COLO668 (cell line): Measurements from ENCODE around the gene ANGPTL8.

Source experiments
- DNase-seq: peaks from one replicate; lab custom pipeline; 2025; ENCODE audit not compliant: unreplicated experiment; lab: John Stamatoyannopoulos, UW

Gene ANGPTL8

DNA sequence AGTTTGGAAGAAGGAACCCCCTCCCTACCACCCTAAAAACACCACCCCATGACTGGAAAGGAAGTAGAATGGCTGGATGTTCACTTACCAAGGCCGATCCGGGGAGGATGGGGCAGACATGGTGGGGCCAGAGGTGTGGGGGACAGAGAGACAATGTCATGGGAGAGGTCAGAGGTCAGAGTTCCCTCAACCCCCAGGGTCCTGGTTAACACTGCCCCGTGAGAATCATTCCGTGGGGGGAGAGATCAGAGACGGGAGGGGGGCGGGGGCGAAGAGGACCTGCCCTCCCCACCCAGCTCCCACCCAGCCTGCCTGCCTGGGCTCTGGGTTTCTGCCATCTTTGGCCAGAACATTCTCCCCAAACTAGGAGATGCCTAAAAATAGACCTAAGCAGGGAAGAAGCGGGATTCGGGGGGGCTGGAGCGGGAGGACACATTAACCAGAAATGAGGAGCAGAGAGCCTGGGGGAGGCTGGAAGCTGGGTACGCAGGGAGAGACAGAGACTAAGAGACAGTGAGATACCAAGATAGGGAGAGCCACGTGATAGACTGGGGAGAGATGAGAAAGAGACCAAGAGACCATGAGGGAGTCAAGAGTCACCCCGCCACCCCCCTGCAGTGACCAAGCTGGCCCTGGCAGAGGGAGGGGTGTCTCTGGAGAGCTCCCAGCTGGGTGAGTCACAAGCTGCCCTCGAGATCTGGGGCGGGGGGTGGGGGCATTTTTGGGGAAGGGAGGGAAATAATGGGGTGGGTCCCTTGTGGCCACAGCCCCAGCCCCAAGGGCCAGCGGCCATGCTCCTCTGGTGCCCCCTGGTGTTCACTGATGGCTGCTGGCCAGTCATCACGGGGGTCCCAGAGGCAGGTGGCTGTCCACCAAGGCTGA, 36.0 kb upstream of the ANGPTL8 start:
- DNase-seq, result peak; percentile 30

DNA sequence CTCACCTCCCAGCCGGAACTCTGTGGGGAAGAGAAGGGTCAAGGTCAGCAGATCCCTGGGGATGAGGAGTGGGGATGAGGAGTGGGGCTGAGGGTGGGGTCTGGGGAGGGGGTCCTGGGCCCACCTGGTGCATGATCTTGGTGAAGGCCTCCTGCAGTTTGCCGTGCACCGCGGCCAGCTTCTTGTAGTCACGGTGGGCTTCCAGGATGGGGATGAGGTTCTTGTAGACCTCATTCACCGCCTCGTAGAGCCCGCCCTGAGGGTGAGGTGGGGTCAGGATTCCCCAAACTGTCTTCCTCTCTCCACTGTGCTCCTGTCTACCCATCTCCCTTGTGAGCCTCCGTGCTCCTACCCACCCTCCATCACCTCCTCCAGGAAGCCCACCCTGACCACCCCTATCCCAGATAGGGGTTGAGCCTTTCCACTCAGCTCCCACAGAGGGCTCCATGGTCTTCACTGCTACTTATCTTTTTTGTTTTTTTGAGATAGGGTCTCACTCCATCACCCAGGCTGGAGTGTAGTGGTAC, 35.3 kb upstream of the ANGPTL8 start:
- DNase-seq, result no peak

DNA sequence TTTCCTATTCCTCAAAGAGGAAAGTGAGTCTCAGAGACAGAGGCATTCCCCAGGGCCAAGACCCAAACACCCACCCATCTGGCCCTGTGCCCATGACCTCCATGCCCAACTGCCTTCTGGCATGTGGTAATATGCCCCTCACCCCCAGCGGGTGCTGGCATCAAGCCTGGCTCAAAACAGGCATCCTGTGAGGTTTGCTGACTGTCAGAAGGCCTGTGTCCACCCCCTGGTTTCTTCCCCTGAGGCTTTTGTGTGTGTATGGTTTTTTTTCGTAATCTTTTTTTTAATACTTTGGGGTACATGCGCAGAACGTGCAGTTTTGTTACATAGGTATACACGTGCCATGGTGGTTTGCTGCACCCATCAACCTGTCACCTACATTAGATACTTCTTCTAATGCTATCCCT, 34.5 kb upstream of the ANGPTL8 start:
- no peak for DNase-seq

DNA sequence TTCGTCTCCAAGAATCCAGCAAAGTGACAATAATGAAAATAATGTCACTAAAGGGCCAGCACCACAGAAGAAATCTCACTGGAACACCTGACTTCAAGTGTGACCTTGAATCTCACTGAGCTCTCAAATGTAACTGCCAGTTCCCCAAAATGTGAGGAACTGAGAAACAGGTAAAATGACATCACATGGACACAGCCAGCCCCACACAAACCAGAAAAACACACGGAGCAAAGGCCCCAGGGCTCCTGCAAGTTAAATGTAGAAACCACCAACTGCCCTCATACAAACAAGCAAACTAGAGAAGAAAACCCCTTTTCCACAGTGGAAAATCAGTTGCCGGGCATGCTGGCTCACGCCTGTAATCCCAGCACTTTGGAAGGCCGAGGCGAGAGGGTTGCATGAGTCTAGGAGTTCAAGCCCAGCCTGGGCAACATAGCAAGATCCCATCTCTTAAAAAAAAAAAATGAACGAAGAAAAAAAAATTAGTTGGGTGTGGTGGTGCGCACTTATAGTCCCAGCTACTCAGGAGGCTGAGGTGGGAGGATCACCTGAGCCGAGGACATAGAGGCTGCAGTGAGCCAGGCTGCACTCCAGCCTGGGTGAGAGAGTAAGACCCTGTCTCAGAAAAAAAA, 33.4 kb upstream of the ANGPTL8 start:
- no peak for DNase-seq

DNA sequence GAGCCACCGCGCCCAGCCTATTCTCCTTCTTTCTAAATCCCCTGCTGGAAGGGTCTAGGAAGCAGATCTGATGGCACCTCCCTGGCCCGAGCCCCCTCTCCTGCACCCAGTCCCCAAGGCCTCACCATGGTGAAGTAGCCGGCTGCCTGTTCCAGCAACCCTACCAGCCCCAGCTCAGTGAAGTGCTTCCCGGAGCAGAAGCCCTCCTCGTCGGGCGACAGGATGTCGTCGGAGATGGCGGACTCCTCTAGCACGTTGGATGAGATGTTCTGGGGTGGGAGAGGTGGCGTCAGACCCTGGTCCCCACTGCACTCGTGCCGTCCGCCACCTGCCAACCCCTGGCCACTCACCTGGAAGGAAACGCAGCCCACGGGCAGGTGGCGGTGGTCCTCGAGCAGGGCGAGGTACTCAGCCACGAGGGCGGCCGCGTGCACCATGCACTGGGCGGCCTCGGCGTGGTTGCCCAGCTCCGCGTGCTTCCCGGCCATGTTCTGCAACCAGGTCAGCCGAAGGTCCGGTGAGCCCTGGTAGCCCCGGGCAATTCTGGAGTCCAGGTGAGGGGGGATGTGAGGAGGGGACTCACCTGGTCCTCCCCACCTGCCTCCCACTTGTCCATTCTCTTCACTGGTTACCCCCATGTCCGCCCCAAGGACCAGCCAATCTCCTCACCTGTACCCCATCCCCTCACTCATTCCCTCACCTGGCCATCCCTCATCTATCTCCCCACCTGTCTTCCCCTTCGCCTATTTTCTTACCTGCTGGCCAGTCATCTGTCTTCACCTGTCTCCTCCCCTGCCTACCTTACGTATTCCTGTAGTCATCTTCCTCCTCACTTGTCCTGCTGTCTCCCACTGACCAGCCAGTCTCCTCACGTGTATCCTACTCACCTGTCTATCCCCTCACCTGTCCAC, 30.6 kb upstream of the ANGPTL8 start:
- DNase-seq, result no peak

DNA sequence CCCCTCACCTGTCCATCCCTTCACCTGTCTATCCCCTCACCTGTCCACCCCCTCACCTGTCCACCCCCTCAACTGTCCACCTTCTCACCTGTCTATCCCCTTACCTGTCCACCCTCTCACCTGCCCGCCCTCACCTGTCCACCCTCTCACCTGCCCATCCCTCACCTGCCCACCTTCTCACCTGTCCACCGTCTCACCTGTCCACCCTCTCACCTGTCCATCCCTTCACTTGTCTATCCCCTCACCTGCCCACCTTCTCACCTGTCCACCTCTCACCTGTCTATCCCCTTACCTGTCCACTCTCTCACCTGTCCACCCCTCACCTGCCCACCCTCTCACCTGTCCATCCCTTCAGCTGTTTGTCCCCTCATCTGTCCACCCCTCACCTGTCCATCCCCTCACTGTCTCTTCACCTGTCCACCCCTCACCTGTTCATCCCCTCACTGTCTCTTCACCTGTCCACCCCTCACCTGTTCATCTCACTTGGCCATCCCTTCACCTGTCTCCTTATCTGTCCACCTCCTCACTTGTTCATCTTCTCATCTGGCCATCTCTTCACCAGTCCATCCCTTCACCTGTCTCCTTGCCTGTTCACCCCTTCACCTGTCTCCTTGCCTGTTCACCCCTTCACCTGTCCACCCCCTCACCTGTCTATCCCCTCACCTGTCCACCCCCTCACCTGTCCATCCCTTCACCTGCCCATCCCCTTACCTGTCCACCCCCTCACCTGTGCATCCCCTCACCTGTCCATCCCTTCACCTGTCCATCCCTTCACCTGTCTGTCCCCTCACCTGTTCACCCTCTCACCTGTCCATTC, 29.4 kb upstream of the ANGPTL8 start:
- no peak for DNase-seq

DNA sequence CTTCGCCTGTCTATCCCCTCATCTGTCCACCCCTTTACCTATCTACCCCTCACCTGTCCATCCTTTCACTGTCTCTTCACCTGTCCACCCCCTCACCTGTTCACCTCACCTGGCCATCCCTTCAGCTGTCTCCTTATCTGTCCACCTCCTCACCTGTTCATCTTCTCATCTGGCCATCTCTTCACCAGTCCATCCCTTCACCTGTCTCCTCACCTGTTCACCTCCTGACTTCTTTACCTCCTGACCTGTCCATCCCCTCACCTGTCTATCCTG, 28.8 kb upstream of the ANGPTL8 start:
- DNase-seq, result no peak

DNA sequence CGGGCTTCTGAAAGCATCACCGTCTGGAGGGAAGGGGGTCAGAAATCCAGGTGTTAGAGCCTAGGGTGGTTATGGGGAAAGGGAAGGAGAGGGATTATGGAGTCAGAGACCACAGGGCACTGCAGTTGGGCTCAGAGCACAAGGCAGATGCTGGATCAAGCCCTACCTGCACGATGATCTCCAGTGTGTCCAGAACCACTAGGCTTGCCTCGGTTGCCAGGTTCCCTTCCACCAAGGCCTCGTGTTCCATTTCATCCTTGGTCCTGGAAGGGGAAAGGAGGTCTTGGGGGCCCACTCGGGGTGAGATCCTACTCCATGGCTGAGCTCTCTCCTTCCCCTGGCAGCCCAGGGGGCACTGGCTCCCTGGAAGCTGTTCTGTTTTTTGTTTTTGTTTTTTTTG, 25.0 kb upstream of the ANGPTL8 start:
- no peak for DNase-seq

DNA sequence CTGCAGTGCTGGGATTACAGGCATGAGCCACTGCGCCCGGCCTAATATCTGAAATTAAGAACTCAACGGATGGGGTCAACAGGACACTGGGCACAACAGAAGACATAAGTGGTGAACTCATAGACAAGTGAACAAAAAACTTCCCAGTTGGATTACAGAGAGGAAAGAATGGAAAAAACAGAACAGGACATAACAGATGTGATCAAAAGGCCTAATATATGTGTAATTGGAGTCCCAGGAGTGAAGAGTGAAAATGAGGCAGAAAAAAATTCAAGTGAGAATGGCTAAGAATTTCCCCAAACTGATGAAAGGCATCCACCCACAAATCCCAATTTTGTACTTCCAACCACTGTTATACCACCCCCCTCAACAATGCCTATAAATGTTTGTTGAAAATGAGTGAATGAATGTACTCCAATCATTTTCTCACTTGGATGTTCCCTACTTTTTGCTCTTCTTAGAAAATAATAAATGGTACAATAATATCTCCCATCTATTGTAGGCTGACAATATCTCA, 18.3 kb upstream of the ANGPTL8 start:
- DNase-seq, result no peak

DNA sequence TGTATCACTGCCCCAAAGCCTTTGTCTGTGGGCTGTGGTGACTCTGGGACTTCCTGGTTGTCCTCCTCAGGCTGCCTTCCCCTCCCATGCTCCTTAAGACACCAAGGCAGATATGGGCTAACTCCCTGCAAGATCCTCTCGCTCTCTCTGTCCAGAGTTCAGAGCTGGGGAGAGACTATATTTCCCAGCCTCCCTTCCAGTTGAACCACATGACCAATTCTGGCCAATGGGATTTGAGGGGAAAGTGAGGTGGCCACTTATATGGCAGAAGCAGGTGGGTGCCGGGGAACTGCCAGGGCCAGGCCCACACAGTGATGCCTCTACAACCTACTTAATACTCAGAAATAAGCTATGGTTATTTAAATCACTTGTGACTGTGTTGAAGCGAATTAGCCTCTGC, 16.2 kb upstream of the ANGPTL8 start:
- DNase-seq, result no peak

DNA sequence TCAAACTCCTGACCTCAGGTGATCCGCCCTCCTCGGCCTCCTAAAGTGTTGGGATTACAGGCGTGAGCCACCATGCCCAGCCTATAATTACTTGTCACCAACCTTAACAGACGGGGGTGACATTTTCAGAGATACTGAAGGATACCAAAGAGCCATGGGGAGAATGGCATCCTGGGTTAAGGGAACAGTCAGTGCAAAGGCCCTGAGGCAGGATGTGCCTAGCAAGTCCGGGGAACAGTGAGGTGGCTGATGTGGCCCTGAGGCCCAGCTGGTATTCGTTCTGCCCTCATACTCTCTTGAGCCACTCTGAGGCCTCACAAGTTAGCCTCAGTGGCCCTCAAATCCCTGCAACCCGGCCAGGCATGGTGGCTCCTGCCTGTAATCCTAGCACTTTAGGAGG, 15.0 kb upstream of the ANGPTL8 start:
- no peak for DNase-seq

DNA sequence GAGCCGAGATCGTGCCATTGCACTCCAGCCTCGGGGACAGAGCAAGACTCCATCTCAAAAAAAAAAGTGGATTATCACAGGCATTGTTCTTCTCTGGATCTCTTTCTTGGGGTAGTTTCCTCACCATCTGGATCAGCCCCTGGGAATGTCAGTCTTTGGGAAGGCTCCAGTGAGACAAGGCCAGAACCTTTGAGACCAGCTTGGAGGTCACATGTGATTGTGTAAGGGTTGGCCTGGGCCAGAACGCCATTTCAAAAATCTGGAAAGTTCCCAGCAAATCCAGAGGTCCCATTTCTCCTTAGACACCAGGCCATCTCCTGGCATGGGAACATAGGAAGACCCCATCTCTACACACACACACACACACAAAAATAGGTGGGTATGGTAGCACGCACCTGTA, 14.2 kb upstream of the ANGPTL8 start:
- no peak for DNase-seq

DNA sequence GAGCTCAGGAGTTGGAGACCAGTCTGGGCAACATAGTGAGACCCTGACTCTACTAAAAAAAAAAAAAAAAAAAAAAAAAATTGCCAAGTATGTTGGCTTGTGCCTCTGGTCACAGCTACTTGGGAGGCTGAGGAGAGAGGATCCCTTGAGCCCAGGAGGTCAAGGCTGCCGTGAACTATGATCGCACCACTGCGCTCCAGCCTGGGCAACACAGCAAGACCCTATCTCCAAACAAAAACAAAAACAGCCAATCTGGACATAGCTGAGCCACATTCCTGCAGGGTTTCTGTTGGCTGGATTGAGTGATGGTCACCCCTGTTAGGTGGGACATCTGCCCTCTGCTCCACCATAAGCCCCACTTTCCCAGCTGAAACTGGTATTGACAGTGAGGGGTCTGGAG, 13.6 kb upstream of the ANGPTL8 start:
- DNase-seq, result no peak

DNA sequence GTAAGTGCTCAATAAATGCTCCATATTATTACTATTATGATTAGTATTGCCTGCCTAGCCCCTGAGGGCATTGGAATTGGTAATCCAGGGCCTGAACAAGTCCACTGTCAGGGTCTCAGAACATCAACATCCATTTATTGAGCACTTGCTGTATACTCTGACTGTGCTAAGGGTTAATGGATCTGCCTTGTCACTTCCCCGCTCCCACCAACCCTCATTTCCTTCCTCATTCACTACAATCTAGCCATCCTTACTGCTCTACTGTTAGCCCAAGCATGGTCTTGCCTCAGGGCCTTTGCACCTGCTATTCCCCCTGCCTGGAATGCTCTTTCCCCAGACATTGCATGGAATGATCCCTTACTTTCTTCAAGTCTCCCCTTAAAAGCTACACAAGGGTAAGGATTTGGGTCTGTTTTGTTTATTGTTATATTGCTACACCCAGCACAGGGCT, 12.7 kb upstream of the ANGPTL8 start:
- DNase-seq, result no peak

DNA sequence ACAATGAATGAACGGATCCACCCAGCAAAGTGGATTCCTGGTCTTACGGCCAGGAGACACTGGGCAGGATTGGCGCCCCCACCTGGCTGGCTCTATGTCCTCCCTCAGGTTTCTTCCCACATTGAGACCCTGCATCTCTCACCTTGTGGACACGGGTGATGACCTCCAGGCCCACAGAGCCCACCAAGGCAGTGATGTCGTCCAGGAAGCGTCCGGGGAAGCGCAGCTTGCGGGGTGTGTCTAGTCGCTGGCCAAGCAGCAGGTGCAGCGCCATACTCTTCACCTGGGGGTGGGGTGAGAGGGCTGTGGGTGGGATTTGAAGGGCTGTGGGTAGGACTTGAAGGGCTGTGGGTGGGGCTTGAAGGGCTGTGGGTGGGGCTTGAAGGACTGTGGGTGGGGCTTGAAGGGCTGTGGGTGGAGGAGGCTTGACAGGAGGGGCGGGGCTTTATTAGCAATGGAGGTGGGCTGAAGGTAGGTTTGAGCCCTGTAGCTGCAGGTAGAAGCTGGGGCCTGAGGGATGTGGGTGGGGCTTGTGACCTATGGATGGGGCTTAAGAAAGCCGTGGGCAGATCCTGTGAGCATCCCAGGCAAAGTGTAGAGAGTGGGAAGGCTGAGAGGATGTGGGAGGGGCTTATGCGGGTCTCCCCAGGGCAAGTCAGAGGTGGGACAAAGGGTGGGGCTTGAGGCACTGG, 12.1 kb upstream of the ANGPTL8 start:
- no peak for DNase-seq

DNA sequence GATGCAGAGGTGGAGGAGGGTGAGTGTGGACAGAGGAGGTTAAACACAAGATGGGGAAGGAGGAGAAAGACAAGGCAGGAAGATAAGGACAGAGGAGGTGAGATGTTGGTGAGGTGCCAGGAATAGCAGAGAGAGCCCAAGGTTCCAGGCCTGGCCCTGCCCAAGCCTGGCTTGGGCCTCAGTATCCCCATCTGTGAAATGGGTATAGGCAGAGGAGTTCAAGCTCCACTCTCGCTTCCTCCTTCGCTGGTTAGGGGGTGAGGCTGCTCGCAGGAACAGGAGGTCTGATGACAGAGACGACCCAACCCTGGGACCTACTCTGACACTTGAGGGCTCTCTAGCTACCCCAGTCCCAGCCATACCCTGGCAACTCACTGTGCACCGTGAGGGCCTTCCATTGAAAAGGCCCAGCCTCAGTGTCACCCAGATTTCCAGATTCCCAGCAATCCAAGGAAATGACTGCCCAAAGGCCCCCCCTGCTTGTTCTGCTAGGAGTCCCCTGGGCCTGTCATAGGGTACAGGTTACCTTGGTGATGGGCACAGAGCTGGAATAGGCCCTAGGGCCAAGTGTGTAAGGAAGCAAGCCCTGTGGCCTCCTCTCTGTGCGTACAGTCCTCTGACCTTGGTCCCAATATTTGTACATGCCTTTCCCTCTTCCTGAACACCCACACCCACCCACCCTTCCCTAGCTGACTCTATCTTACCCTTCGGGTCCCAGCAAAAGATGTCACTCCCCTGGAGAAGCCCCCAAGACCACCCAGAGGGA, 8.6 kb upstream of the ANGPTL8 start:
- DNase-seq, result no peak

DNA sequence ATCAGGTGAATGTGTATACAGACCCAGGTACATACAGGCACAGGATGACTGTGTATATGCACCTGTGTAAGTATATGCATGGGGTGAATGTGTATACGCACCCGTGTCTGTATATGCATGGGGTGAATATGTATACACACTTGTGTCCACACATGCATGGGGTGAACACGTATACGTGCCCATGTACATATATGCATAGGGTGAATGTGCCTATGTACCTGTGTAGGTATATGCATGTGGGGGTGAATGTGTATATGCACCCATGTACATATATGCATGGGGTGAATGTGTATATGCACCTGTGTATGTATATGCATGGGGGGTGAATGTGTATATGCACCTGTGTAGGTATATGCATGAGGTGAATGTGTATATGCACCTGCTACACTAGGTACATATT, 6.9 kb upstream of the ANGPTL8 start:
- no peak for DNase-seq

DNA sequence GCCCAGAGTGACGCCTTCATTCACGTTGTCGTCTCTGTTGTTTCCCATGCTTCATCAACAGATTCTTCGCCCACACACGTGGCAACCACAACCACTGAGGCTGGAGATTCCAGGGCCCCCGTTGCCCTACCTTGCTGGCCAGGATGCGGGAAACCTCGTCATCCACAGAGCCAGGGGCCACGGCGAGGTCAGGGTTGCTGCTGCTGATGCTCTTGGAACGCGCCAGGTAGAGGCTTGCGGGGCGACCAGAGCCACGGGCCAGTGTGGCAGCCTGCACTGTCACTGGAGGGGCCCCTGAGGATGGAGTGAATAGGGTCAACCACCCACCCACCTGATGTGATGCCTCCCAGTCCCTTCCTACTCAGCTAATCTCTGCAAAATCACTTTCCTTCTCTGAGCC, 6.3 kb upstream of the ANGPTL8 start:
- DNase-seq, result no peak

DNA sequence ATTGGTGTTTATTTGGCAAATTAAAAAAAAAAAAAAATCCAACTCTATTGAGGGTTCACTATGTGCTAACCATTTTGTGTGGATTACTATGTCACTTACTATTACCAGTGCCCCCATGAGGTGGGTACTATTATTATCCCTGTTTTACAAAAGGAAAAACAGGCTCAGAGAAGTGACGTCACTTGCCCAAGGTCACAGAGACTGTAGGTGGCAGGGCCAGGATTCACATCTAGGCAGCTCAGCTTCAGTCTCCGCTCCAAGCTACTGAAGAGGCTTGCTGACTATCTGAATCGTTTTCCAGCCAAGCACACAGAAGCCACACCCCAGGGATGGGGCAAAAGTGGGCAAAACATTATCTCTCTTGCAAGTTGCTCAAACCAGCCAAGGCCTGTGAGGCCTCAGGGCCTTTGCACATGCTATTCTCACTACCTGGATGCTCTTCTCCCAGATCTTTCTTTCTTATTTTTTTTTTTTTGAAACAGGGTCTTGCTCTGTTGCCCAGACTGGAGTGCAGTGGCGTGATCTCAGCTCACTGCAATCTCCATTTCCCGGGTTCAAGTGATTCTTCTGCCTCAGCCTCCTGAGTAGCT, 4.8 kb upstream of the ANGPTL8 start:
- DNase-seq, result no peak
